Uterus (tissue), 2 donors: ENCODE results near the gene HIVEP3.

ENCODE experiments used
- CTCF ChIP-seq, 4 experiments: fragments of 200-600 bp in 2 of 4; fragments of 450-650 bp in 2 of 4; sonication (generic) in 2 of 4; IDR thresholded peaks; one replicate each; pipeline ENCODE4 v1.5.1; 2016 to 2019; ENCODE audit warnings: antibody characterized with exemption in 4 of 4, mild to moderate bottlenecking in 2 of 4, moderate library complexity in 1 of 4
- POLR2A ChIP-seq, 2 donors: fragments of 450-650 bp; IDR thresholded peaks; one replicate each; pipeline ENCODE4 v1.6.1; 2016; ENCODE audit warnings: antibody characterized with exemption in 2 of 2, mild to moderate bottlenecking in 1 of 2, moderate library complexity in 1 of 2

- TF ChIP-seq CTCF (IDR thresholded peaks at IDR 0.05) = no peak
- no peak for TF ChIP-seq POLR2A (IDR thresholded peaks at IDR 0.05)
These were observed 359.4 kb downstream of the HIVEP3 start for GRCh38 chr1:41559331-41559730.
